Endodermal cell (in vitro differentiated cells): ENCODE results near the gene KAZN. TPM values are rescaled to one million over a fixed set of nuclear protein-coding genes. Genes with fewer than 3 reads are reported as not detected.
"Not testable (repeated sequence)": the region's sequence is repeated elsewhere in the genome, so short reads cannot be mapped to it uniquely, and the experiment has no call there.

ENCODE experiments used
- DNase-seq: peaks from one replicate; pipeline ENCODE4 v3.0.0-alpha.2; 2017
- H3K27ac ChIP-seq: 2 replicates; pipeline ENCODE4 v1.5.1; 2013; ENCODE audit warnings: mild to moderate bottlenecking, low read depth, low read length, moderate library complexity
- H3K27me3 ChIP-seq: 2 replicates; pipeline ENCODE4 v1.6.1; 2013; ENCODE audit warnings: mild to moderate bottlenecking, low read length, moderate library complexity; ENCODE audit not compliant: insufficient read depth, control insufficient read depth, poor library complexity, severe bottlenecking
- H3K36me3 ChIP-seq: 2 replicates; pipeline ENCODE4 v1.7.0; 2013; ENCODE audit warnings: mild to moderate bottlenecking, low read length, moderate library complexity; ENCODE audit not compliant: control insufficient read depth, insufficient read depth
- H3K4me1 ChIP-seq: one replicate; pipeline ENCODE4 v1.7.0; 2013; ENCODE audit warnings: low read length; ENCODE audit not compliant: control insufficient read depth, insufficient read depth
- H3K4me3 ChIP-seq: 2 replicates; pipeline ENCODE4 v1.5.1; 2013; ENCODE audit warnings: mild to moderate bottlenecking, low read length, moderate library complexity
- H3K9ac ChIP-seq: 2 replicates; pipeline ENCODE4 v1.6.1; 2013; ENCODE audit warnings: mild to moderate bottlenecking, low read length, moderate library complexity; ENCODE audit not compliant: poor library complexity, severe bottlenecking; ENCODE audit errors: extremely low read depth
- H3K9me3 ChIP-seq: 2 replicates; pipeline ENCODE4 v1.6.1; 2013; ENCODE audit warnings: mild to moderate bottlenecking, low read length, moderate library complexity; ENCODE audit not compliant: control insufficient read depth
- H3K27ac Mint-ChIP-seq: 2 replicates; pipeline ENCODE4 v1.8.0; 2020; ENCODE audit warnings: mixed read lengths
- H3K27me3 Mint-ChIP-seq: 2 replicates; pipeline ENCODE4 v1.8.0; 2021; ENCODE audit warnings: mild to moderate bottlenecking, mixed read lengths; ENCODE audit not compliant: insufficient read depth
- H3K36me3 Mint-ChIP-seq: 2 replicates; pipeline ENCODE4 v1.8.0; 2020; ENCODE audit warnings: low read depth, mixed read lengths
- H3K4me1 Mint-ChIP-seq: 2 replicates; pipeline ENCODE4 v1.8.0; 2020; ENCODE audit warnings: mixed read lengths
- H3K4me3 Mint-ChIP-seq: 2 replicates; pipeline ENCODE4 v1.8.0; 2020; ENCODE audit warnings: mild to moderate bottlenecking, moderate library complexity, mixed read lengths
- H3K9me3 Mint-ChIP-seq: 2 replicates; pipeline ENCODE4 v1.8.0; 2020; ENCODE audit warnings: mild to moderate bottlenecking, mixed read lengths
- CTCF ChIP-seq: fragments of 200-600 bp; sonication (generic); conservative IDR thresholded peaks from 2 replicates; pipeline ENCODE4 v1.5.0; 2021; ENCODE audit warnings: antibody characterized with exemption, mild to moderate bottlenecking
- WGBS, 2 experiments: methylation state at CpG; one replicate each; pipeline versions ENCODE4 v1.1.5 to v1.1.7; 2013; ENCODE audit warnings: missing lambda C conversion rate in 2 of 2, mixed read lengths in 1 of 2; ENCODE audit not compliant: insufficient coverage in 1 of 2, insufficient read length in 1 of 2; 5-methylcytosine and 5-hydroxymethylcytosine counted together
- total RNA-seq, 2 donors: library from RNA; stranded (reverse); fragmentation: NEBNext Ultra II Directional in 1 of 2; extraction: Animal tissue kit (Norgen Biotek cat#: 25700) in 1 of 2; gene quantifications; 2 replicates in 1 of 2; 3 replicates in 1 of 2; pipeline ENCODE4 v1.2.1, GENCODE V29; 2021

The KAZN gene
- total RNA-seq, 2 donors from 2014 or later = 12.4 to 13.9 TPM

- no peak overlapping the region for H3K4me3 ChIP-seq
- Mint-ChIP-seq H3K27me3 (peaks cover 31% of the 10 kb centered on the region), H3K9me3 (peaks cover 10% of the 10 kb centered on the region), H3K27ac (no peak overlapping the region), H3K4me3 (no peak overlapping the region), H3K4me1 (peaks cover 12% of the 10 kb centered on the region), H3K36me3 (no peaks in the 10 kb centered on the region)
- H3K9me3 ChIP-seq = peaks cover 12% of the 10 kb centered on the region
- no peaks in the 10 kb centered on the region for H3K27me3 ChIP-seq
- DNase-seq = no peak
- H3K4me1 ChIP-seq = no peaks in the 10 kb centered on the region
- no peak for TF ChIP-seq CTCF
- no peaks in the 10 kb centered on the region for H3K36me3 ChIP-seq
- 89 to 90% methylated on average over 2 of the region's 2 CpGs for WGBS, 2 experiments
- H3K9ac ChIP-seq = no peak overlapping the region
- H3K27ac ChIP-seq = no peak overlapping the region
Observed at GRCh38 chr1:15134285-15134684, 535.8 kb downstream of the KAZN start.

GRCh38 chr1:15135604-15136003 lies 537.1 kb downstream of the KAZN start:
- not testable (repeated sequence) for H3K9ac ChIP-seq, H3K36me3 ChIP-seq, H3K9me3 Mint-ChIP-seq, H3K27ac ChIP-seq, H3K4me3 ChIP-seq, DNase-seq, H3K36me3 Mint-ChIP-seq, H3K4me1 ChIP-seq, H3K27ac Mint-ChIP-seq, H3K9me3 ChIP-seq, H3K4me3 Mint-ChIP-seq, H3K27me3 ChIP-seq
- peaks cover 28% of the 10 kb centered on the region for H3K27me3 Mint-ChIP-seq
- 60 to 80% methylated on average over 1 to 6 of the region's 10 CpGs for WGBS, 2 experiments
- peaks cover 20% of the 10 kb centered on the region for H3K4me1 Mint-ChIP-seq

GRCh38 chr1:15137809-15138208 lies 539.3 kb downstream of the KAZN start:
- H3K36me3 Mint-ChIP-seq = no peaks in the 10 kb centered on the region
- Histone ChIP-seq H3K9ac (no peak overlapping the region), H3K4me1 (no peaks in the 10 kb centered on the region), H3K36me3 (no peaks in the 10 kb centered on the region), H3K4me3 (no peak overlapping the region), H3K9me3 (peaks cover 10% of the 10 kb centered on the region), H3K27me3 (no peaks in the 10 kb centered on the region), H3K27ac (no peak overlapping the region)
- H3K4me3 Mint-ChIP-seq = no peak overlapping the region
- WGBS, 2 experiments = 87 to 100% methylated on average over 3 to 6 of the region's 6 CpGs
- peaks cover 29% of the 10 kb centered on the region for H3K27me3 Mint-ChIP-seq
- TF ChIP-seq CTCF = no peak
- H3K4me1 Mint-ChIP-seq = peaks cover 24% of the 10 kb centered on the region
- H3K27ac Mint-ChIP-seq = no peak overlapping the region
- DNase-seq = no peak
- peaks cover 2% of the 10 kb centered on the region for H3K9me3 Mint-ChIP-seq
